Measurements from ENCODE around the gene GINS3. TPM values are rescaled to one million over a fixed set of nuclear protein-coding genes. Genes with fewer than 3 reads are reported as not detected.

The GINS3 gene
- 1.6 TPM for total RNA-seq

GRCh38 chr16:58392215-58393137 is at the start of gene GINS3:
Gene GINS3, plus strand, starts transcription at chr16:58392471. Its CDS starts 131 bp downstream, at chr16:58392602.
- peak; percentile 85 to 86 for DNase-seq (ENCODE audit: low spot score in 2 of 2)
- no peak for FAIRE-seq

GRCh38 chr16:58343562-58343961 is 48.7 kb upstream of the GINS3 start:
- no peak for DNase-seq (ENCODE audit: low spot score in 2 of 2)
- no peak for FAIRE-seq

DNA sequence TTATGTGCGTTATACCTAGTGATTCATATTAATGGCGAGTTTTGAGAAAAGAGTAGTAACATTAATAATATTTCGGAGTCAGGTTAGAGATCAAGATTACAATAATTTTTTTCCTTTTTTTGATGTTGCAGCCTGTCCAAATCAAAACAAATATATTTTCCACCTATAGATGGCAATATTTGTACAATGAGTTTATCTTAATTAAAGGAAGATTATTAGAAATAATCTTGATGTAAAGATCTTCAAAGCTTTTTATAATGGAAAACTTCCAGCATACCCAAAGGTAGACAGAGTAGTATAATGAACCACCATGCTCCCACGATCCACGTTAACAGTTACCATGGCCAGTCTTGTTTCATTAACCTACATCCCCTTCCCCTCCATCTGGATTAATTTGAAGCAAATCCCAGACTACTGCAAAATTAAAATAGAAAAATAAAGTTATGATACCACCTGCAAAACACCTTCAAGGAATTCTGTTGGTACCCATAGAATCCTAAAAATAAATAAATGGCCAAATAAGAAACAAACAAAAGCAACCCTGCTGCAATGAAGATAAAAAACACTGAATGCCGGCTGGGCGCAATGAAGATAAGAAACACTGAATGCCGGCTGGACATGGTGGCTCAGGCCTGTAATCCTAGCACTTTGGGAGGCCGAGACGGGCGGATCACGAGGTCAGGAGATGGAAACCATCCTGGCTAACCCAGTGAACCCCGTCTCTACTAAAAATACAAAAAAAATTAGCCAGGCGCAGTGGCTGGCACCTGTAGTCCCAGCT is 46.5 kb upstream of the GINS3 start:
- DNase-seq (ENCODE audit: low spot score in 2 of 2) (no peak), FAIRE-seq (no peak)

DNA sequence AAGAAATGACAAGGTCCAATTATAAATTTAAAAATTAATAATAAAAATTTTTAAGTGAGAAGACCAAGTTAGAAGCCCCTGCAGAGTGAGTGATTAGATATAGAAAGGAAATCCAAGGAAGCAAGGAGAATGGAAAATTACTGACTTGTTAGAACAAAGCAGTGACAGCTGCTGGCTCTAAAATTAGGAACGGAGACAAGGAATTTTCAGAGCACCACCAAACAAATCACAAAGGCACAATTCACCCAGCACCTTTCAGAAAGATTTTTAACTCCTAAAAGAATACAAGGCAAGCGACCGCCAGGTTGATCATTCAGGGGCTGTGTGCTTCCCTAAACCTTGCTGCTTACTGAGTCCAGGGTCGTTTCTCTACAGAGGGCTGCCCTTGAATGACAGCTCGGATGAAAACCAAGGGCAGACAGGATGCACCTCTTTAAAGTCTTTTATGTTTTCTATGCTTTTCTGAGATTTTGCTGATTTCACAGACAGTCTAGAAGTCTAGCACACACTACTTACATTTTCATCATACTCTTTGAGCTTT is 45.4 kb upstream of the GINS3 start:
- FAIRE-seq (no peak), DNase-seq (ENCODE audit: low spot score in 2 of 2) (no peak)

DNA sequence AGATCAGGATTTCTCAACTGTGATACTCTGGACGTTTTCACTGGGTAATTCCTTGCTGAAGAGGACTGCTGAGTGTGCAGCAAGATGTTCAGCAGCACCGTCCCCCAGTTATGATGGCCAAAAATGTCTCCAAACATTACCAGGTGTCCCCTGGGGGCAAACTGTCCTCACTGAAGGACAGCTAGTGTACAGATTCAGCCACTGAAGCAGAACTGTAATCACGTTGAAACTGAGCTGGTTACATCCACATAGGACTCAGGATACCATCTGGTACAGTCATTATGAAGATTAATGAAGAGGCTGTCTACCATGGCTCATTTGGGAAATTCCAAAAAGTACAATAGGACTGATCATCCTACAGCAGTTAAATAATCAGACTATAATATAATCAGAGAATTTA is 43.3 kb upstream of the GINS3 start:
- FAIRE-seq (no peak), DNase-seq (ENCODE audit: low spot score in 2 of 2) (no peak)

- FAIRE-seq (no peak), DNase-seq (ENCODE audit: low spot score in 2 of 2) (no peak)
These were observed 39.6 kb upstream of the GINS3 start for GRCh38 chr16:58352690-58353089.

DNA sequence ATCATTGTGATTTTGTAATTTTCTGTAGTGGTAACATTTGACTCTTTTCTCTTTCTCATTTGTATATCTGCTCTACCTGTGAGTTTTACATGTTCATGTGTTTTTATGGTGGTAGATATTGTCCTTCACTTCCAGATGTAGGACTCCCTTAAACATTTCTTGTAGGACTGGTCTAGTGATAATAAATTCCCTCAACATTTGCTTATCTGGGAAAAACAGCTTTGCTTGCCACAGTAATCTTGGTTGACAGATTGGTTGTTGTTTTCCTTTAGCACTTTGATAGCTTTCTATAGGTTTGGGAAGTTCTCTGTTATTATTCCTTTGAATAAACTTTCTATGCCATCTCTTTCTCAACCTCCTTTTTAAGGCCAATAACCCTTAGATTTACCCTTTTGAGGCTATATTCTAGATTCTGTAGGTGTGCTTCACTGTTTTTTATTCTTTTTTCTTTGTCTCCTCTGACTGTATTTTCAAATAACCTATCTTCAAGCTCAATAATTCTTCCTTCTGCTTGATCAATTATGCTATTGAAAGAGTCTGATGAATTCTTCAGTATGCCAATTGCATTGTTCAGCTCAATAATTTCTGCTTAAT is 32.1 kb upstream of the GINS3 start:
- DNase-seq (ENCODE audit: low spot score in 2 of 2) (no peak), FAIRE-seq (no peak)

DNA sequence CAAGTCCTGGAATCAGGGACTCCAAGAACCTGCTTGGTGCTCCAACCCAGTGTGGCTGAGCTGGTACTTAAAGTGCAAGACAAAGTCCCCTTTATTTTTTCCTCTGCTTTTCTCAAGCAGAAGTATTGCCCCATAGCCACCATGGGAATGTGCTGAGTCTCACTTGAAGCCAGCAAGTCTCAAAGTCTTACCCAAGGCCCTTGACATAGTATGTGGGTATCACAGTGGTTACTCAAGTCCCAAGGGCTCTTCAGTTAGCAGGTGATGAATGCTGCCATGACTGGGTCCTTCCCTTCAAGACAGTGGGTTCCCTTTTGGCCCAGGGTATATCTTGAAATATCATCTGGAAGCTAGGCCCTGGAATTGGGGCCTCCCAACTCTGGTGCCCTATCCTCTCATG is 30.5 kb upstream of the GINS3 start:
- FAIRE-seq = no peak

GRCh38 chr16:58363746-58364393 is 28.4 kb upstream of the GINS3 start:
- FAIRE-seq (no peak), DNase-seq (ENCODE audit: low spot score in 2 of 2) (no peak)

More for the DNA sequence above, 30.5 kb upstream of the GINS3 start:
- DNase-seq (ENCODE audit: low spot score in 2 of 2) = no peak

DNA sequence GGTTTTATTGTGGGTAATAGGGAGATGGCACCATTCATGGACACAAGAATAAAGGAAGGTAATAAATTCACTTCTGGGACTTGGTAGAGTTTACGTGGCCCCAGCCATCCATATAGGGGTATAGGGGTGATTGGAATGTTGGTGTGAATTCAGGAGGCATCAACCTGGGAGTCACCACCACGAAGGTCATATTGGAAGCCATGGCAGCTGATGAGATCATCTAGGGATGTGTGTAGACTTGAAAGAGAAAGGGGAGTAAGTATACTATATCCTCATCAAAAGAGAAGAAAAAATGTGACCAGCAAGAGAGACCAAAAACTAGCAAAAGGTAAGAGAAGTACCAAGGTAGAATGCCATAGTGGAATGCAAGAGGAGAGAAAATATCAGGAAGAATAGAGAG is 26.6 kb upstream of the GINS3 start:
- FAIRE-seq (no peak), DNase-seq (ENCODE audit: low spot score in 2 of 2) (no peak)

DNA sequence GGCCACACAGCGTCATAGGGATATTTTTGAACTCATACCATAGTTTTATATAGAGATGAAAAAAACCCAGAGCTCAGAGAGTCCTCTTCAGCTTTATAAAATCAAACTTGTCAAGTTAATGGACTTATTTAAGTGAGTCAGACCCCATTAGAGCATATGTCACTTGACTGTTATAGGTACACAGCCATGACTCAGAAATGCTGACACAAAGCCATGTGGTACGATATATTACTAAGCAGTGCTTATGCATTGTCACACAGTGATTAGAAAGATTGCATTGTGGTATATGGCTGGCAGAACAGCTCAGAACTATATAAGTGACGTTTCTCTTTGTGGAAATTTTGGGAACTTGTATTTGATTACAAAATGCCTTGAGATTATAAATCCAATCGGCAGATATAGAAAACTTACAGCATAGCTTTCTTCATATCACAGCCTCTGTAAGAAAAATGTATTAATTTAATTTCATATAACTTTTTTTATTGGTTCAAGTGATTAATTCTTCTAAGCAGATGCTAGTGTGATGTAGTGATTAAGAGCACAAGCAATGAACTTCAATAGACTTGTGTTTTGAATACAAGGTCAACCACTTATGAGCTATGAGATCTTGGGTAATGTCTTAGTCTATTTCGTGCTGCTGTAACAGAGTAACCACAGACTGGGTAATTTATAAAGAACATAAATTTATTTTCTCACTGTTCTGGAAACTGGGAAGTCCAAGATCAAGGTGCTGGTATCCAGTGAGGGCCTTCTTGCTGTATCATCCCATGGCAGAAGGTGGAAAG is 25.8 kb upstream of the GINS3 start:
- DNase-seq (ENCODE audit: low spot score in 2 of 2) = no peak
- no peak for FAIRE-seq

DNA sequence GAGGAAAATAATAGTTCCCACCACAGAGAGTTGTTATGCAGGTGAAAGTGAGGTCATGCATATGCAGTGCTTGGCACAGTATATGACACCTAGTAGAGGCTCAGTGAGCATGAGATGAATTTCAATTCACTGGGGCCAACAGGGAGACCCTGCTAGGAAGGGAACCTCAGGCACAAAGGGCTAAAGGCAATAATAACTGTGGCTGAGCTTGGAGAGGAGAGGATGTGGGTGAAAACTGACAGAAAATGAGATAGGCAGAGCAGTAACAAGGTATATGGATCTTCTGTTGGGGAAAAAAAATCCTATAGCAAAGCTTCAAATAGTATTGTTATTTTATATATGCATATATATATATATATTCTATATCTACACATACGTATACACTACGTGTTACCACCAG is 25.0 kb upstream of the GINS3 start:
- no peak for FAIRE-seq
- DNase-seq (ENCODE audit: low spot score in 2 of 2) = no peak

GRCh38 chr16:58371841-58372240 is 20.4 kb upstream of the GINS3 start:
- FAIRE-seq (no peak), DNase-seq (ENCODE audit: low spot score in 2 of 2) (no peak)

GRCh38 chr16:58375386-58375785 is 16.9 kb upstream of the GINS3 start:
- FAIRE-seq (no peak), DNase-seq (ENCODE audit: low spot score in 2 of 2) (no peak)

- no peak for DNase-seq (ENCODE audit: low spot score in 2 of 2)
- FAIRE-seq = no peak
These were observed 14.3 kb upstream of the GINS3 start for GRCh38 chr16:58377932-58378331.

DNA sequence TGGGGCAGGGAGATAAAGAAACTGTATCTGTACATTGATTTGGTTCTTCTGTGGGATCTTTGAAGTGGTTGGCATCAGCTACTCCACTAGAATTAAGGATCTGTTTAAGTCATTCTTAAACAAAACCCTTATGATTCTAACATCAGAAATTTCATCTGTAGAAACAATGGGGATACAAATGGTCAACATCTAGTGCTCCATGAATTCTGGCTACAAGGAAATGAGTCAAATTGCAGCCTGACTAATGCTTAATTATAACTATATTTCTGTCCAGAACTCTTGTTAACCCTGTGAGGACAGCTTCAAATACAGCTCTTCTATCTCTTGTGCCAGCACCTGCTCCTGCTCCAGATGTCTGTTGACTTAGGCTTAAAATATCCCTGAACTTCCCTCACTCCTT is 13.9 kb upstream of the GINS3 start:
- no peak for FAIRE-seq

DNA sequence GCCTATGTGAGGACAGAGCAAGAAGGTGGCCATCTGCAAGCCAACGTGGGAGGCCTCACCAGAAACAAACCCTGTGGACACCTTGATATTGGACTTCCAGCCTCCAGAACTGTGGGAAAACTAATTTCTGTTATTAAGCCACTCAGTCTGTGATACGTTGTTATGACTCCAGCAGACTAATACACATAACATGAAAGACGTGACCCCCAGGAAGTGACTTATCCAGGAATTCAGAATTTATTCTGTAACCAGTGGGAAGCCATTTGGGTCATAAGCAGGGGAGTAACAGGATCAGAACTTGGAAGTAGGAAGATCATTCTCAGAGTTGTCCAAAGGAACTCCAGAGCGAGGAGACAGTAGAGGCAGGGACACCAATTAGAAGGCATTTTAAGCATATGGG is 12.5 kb upstream of the GINS3 start:
- no peak for FAIRE-seq
- no peak for DNase-seq (ENCODE audit: low spot score in 2 of 2)

More for the DNA sequence above, 13.9 kb upstream of the GINS3 start:
- DNase-seq (ENCODE audit: low spot score in 2 of 2) = no peak

DNA sequence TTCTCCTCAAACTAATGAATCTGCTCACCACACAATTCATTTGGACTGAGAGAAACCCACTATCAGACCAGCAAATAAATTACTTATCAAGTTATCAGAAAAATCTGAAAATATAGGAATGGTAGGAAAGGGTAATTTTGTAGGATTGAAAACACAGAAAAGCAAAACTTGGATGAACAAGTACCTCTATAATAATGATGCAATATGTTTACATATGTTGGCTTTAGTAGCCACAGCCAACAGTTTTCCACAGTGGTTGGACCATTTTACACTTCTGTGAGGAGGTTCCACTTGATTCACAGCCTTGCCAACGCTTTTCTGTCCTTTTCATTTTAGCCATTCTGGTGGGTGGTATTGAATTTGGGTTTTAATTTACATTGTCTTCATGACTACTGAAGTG is 10.6 kb upstream of the GINS3 start:
- DNase-seq (ENCODE audit: low spot score in 2 of 2) (no peak), FAIRE-seq (no peak)

DNA sequence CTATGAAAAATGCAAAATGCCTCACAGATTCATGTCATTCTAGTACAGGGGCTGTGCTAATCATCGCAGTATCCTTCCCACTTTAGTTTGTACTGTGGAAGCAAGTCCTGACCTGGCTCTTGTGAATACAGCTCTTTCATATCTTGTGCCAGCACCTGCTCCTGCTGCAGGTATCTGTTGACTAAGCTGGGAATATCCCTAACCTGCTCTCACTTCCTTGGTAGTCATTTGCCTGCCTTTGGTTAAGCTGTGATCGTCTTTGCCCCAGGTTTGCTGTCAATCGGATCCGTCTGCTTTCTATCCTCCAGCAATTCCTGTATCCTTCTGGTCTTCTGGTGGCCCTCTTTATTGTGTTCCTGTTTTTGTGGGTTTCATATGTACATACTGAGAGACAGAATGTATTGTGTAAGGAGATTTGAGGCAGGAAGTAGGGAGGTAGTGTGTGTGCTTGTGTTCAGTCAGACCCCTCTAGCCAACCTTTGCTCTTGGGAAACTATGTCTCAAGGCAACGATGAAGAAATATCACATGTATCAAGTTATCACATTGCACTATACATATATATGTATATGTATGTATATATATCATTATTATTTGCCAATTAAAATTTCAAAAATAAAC is 7.7 kb upstream of the GINS3 start:
- FAIRE-seq (no peak), DNase-seq (ENCODE audit: low spot score in 2 of 2) (no peak)
